A673 (cell line): ENCODE data around the gene C16orf46. TPM values are rescaled to one million over a fixed set of nuclear protein-coding genes. Genes with fewer than 3 reads are reported as not detected.
A peak's percentile ranks its signal among the peaks of the same experiment; 100 is the strongest.

Experiments used
- BruUV-seq: library from RNA; stranded (reverse); fragments of 400-500 nt; replicated peaks from 2 replicates; lab custom pipeline; 2021; lab: Mats Ljungman, UMichigan
- CTCF ChIA-PET: fragments of 300-600 bp; sonication (Branson Sonifier 250); formaldehyde crosslinking; loops from one replicate; lab custom pipeline; 2022; ENCODE audit warnings: antibody characterized with exemption; lab: Charles Lee
- POLR2A ChIA-PET: fragments of 300-600 bp; sonication (Branson Sonifier 250); formaldehyde crosslinking; loops from one replicate; lab custom pipeline; 2022; ENCODE audit warnings: antibody characterized with exemption; ENCODE audit not compliant: low non-redundant PET; lab: Charles Lee
- DNase-seq: peaks from one replicate; pipeline ENCODE4 v3.0.0-alpha.2; 2015; ENCODE audit warnings: low spot score
- H3K27ac ChIP-seq: fragments of 200-600 bp; sonication (generic); 2 replicates; pipeline ENCODE4 v1.5.1; 2016; ENCODE audit warnings: mixed run types, low read depth, mild to moderate bottlenecking, mixed read lengths, antibody characterized with exemption, low read length; ENCODE audit not compliant: poor library complexity, severe bottlenecking
- H3K27me3 ChIP-seq: fragments of 200-600 bp; sonication (generic); replicated peaks from 2 replicates; pipeline ENCODE4 v1.6.1; 2017; ENCODE audit warnings: mixed run types, low read depth, mild to moderate bottlenecking, mixed read lengths, antibody characterized with exemption, low read length; ENCODE audit not compliant: insufficient read depth, poor library complexity
- H3K36me3 ChIP-seq: fragments of 200-600 bp; sonication (generic); 2 replicates; pipeline ENCODE4 v1.6.1; 2016; ENCODE audit warnings: mixed run types, mild to moderate bottlenecking, mixed read lengths, antibody characterized with exemption, low read length; ENCODE audit not compliant: insufficient read depth, poor library complexity, severe bottlenecking
- H3K4me1 ChIP-seq: fragments of 200-600 bp; sonication (generic); 2 replicates; pipeline ENCODE4 v1.6.1; 2017; ENCODE audit warnings: mixed run types, mild to moderate bottlenecking, mixed read lengths, antibody characterized with exemption, low read length; ENCODE audit not compliant: insufficient read depth, poor library complexity, severe bottlenecking
- H3K4me3 ChIP-seq: fragments of 200-600 bp; sonication (generic); 2 replicates; pipeline ENCODE4 v1.5.1; 2016; ENCODE audit warnings: low read depth, mixed run types, mild to moderate bottlenecking, mixed read lengths, low read length; ENCODE audit not compliant: poor library complexity, severe bottlenecking
- H3K9me3 ChIP-seq: fragments of 200-600 bp; sonication (generic); 2 replicates; pipeline ENCODE4 v1.6.1; 2016; ENCODE audit warnings: mixed run types, low read depth, mild to moderate bottlenecking, mixed read lengths, antibody characterized with exemption, low read length; ENCODE audit not compliant: poor library complexity, severe bottlenecking
- CTCF ChIP-seq: fragments of 300-800, 200-600 bp; sonication (generic); conservative IDR thresholded peaks from 2 replicates; pipeline ENCODE4 v1.5.1; 2017; ENCODE audit warnings: low read depth, mild to moderate bottlenecking, antibody characterized with exemption, low read length, moderate library complexity, mixed read lengths
- EZH2 ChIP-seq: fragments of 200-600 bp; sonication (generic); IDR thresholded peaks from 2 replicates; pipeline ENCODE4 v1.6.1; 2017; ENCODE audit warnings: borderline replicate concordance, low read depth, mild to moderate bottlenecking, mixed read lengths, antibody characterized with exemption, low read length; ENCODE audit not compliant: poor library complexity, severe bottlenecking
- intact Hi-C: fragments of 100-400 bp; cut with micrococcal nuclease; formaldehyde crosslinking; loops from one replicate; pipeline ENCODE4 v1.10.0; 2022; ENCODE audit not compliant: unreplicated experiment
- total RNA-seq: library from RNA; stranded (reverse); gene quantifications from 2 replicates; pipeline ENCODE4 v1.2.3, GENCODE V29; 2021

The C16orf46 gene
- total RNA-seq, 1 experiment from 2014 or later = 0.21 TPM

DNA sequence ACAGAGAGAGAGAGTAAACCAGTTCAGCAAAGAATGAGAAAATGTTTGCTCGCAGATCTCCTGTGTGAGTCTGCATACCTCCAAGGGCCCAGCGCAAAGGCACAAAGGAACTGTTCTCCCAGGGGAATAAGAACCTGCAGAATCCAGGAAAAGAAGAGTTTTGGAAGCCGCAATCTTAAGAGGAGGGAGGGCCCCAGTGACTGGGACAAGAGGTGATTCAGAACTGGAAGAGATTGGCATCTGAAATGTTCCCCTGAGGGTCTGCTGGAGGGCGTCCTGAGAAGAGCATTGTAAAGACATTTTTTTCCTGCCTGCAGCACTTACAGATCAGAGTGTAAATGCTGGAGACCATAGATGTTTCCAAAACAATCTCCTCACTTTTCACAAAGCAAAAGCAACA, 35.3 kb downstream of the C16orf46 start:
- TF ChIP-seq EZH2 (no peak), CTCF (no peak)
- intact Hi-C loops = no loop called here
- CTCF ChIA-PET = no interaction called here
- Histone ChIP-seq H3K4me1 (no peaks in the 10 kb centered on the region), H3K4me3 (no peak overlapping the region), H3K9me3 (no peaks in the 10 kb centered on the region), H3K36me3 (peaks cover 39% of the 10 kb centered on the region), H3K27ac (no peak overlapping the region), H3K27me3 (no peaks in the 10 kb centered on the region)
- no TSS peak for BruUV-seq
- POLR2A ChIA-PET = no interaction called here
- no peak for DNase-seq

- Histone ChIP-seq H3K9me3 (no peaks in the 10 kb centered on the region), H3K27ac (no peak overlapping the region), H3K27me3 (no peaks in the 10 kb centered on the region), H3K4me1 (no peaks in the 10 kb centered on the region), H3K4me3 (no peak overlapping the region), H3K36me3 (peaks cover 39% of the 10 kb centered on the region)
- intact Hi-C loops = no loop called here
- DNase-seq = peak; percentile 3
- BruUV-seq = no TSS peak
- CTCF ChIA-PET = no interaction called here
- TF ChIP-seq CTCF (no peak), EZH2 (no peak)
- POLR2A ChIA-PET = no interaction called here
These were observed 36.2 kb downstream of the C16orf46 start for GRCh38 chr16:81040842-81041241.

DNA sequence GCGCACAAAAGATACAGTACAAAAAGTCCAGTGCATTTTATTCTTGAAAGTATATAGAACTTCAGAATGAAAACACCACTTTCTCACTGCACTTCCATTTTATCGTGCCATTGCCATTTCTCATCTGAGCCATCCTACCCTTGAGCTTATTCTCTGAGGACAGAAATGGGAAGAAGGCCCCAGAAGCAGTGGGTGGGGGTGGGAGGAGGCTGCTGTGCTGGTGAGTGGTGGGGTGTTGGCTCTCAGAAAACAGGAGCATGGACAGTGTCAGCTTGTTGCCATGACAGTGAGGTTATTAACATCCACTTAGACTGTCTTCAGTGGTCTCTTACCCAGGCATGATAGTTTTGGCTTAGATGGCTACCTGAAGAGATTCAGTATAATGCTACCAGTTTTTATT, 36.9 kb downstream of the C16orf46 start:
- POLR2A ChIA-PET = no interaction called here
- intact Hi-C loops = no loop called here

More for the DNA sequence above, 36.9 kb downstream of the C16orf46 start:
- CTCF ChIA-PET = no interaction called here
- H3K4me3 ChIP-seq = no peak overlapping the region
- TF ChIP-seq CTCF = no peak
- TF ChIP-seq EZH2 = no peak
- no peak for DNase-seq
- H3K4me1 ChIP-seq = no peaks in the 10 kb centered on the region
- H3K9me3 ChIP-seq = no peaks in the 10 kb centered on the region
- peaks cover 35% of the 10 kb centered on the region for H3K36me3 ChIP-seq
- H3K27ac ChIP-seq = no peak overlapping the region
- no TSS peak for BruUV-seq
- no peaks in the 10 kb centered on the region for H3K27me3 ChIP-seq
